Dermis microvascular lymphatic vessel endothelial cell (primary cell): ENCODE data around the gene CUL1. TPM values are rescaled to one million over a fixed set of nuclear protein-coding genes. Genes with fewer than 3 reads are reported as not detected.

Source experiments
- DNase-seq, 2 donors: peaks; one replicate each; pipeline versions ENCODE4 v3.0.0 to v3.0.0-alpha.2; 2010; ENCODE audit warnings: low read depth in 2 of 2
- total RNA-seq: library from RNA; depleted of rRNA; stranded (reverse); fragments of >200 nt; gene quantifications from 2 replicates; pipeline ENCODE4 v1.2.1, GENCODE V29; 2014

Gene CUL1
- total RNA-seq, 1 donor from 2014 or later, result 38.5 TPM

DNA sequence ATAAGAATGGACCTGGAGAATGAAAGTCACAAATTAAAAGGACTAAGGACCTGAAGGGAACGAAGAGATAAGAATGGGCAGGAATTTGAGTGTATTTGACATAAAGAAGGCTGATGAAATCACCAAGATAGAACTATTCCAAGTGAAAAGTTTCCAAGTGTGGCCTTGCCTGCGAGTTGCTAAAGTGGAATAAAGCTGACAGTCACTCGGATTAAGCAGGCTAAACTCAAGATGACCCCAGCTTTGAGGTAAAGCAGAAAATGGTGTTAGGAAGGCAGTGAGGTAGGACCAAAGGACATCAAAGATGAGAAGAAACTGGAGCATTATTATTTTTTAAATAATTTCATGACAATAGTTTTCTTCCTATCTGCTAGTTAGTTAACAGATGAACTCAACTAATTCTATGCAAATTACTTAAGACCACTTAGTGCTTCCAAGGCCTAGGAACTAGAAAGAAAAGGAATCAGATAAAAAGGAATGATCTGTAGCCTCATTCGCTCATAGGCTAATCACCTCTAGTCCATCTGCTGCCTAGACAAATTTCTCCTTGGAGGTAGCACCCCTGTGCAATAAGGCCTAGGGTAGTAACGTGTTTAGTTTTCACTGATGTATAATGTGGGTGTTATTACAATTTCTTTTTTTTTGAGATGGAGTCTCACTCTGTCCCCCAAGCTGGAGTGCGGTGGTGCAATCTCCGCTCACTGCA, 150.8 kb downstream of the CUL1 start:
- DNase-seq, result no peak

DNA sequence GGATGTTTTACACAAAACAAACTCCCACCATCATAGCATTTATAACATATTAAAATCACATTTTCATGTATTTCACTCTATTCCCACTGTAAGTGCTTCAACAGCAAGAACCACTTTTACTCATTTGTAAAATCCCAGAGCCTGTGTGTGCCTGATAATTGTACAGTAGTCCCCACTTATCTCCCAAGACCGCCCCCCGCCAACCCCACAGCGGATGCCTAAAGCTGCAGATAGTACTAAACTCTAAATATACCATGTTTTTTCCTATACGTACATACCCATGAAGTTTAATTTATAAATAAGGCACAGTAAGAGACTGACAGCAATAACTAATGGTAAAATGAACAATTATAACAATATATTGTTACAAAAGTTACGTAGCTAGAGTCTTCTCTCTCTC, 151.9 kb downstream of the CUL1 start:
- DNase-seq, result no peak

Other genes starting within 250 kb of the CUL1 start
- gene C7orf33, start 108.1 kb upstream of the CUL1 start, total RNA-seq, result not detected in 2 replicates
- gene EZH2, start 185.4 kb downstream of the CUL1 start, total RNA-seq, result 8.5 and 11.8 TPM in 2 replicates